GM21360 (cell line): Measurements from ENCODE around the gene GMCL2.

Experiments
- ATAC-seq: cut with Tn5 transposase; IDR thresholded peaks from one replicate; pipeline ENCODE4 v1.9.1; 2021; ENCODE audit warnings: mild to moderate bottlenecking, moderate library complexity; ENCODE audit not compliant: unreplicated experiment

GMCL2 gene

GRCh38 chr5:178186427-178186826 is 744 bp downstream of the GMCL2 start:
- no peak for ATAC-seq

GRCh38 chr5:178182158-178182876 is 4.9 kb downstream of the GMCL2 start:
- no peak for ATAC-seq

- ATAC-seq = no peak
These were observed 6.9 kb downstream of the GMCL2 start for GRCh38 chr5:178180141-178180863.

GRCh38 chr5:178177569-178177968 is 9.6 kb downstream of the GMCL2 start:
- ATAC-seq = no peak

GRCh38 chr5:178176791-178177190 is 10.4 kb downstream of the GMCL2 start:
- ATAC-seq = no peak

- ATAC-seq = no peak
These were observed 12.7 kb downstream of the GMCL2 start for GRCh38 chr5:178174456-178174855.

GRCh38 chr5:178170455-178170854 is 16.7 kb downstream of the GMCL2 start:
- ATAC-seq = no peak

- no peak for ATAC-seq
These were observed 21.6 kb downstream of the GMCL2 start for GRCh38 chr5:178165581-178165980.

- ATAC-seq = peak; percentile 96
These were observed 23.1 kb downstream of the GMCL2 start for GRCh38 chr5:178163772-178164735.

GRCh38 chr5:178162481-178162880 is 24.7 kb downstream of the GMCL2 start:
- no peak for ATAC-seq

GRCh38 chr5:178160176-178160575 is 27.0 kb downstream of the GMCL2 start:
- ATAC-seq = no peak

GRCh38 chr5:178155065-178155464 is 32.1 kb downstream of the GMCL2 start:
- ATAC-seq = no peak

- peak; percentile 99 for ATAC-seq
These were observed 33.4 kb downstream of the GMCL2 start, which contains the start of gene NHP2 for GRCh38 chr5:178153530-178154340. Gene NHP2 (minus strand): TSS chr5:178153885. CDS start chr5:178153817, 68 bp downstream.

- ATAC-seq = no peak
These were observed 34.4 kb downstream of the GMCL2 start for GRCh38 chr5:178152491-178153444.

- no peak for ATAC-seq
These were observed 36.0 kb downstream of the GMCL2 start for GRCh38 chr5:178150977-178151734.

GRCh38 chr5:178149199-178149932 is 37.8 kb downstream of the GMCL2 start:
- no peak for ATAC-seq

- ATAC-seq = no peak
These were observed 39.8 kb downstream of the GMCL2 start for GRCh38 chr5:178147406-178147805.
